ENCODE results near the gene FBP2.

Gene FBP2

DNA sequence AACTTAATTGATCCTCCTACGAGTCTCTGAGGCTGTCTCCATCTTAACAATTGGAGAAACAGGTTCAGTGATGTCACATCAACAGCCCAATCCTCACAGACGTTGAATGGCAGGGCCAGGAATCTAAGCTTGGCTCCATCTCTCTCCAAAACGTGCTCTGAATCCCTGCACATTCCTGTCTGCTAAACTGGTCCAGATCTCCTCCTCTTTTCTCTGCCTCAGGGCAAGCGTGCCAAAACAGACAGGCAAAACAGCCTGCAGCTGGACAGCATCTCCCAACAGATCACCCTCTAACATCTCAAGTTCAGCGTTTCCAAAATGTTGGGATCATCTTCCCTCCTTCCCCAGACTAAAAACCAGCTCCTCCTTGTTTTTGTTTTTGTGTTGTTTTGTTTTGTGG lies 39.1 kb upstream of the FBP2 start:
- TF ChIP-seq, protein P1, sequence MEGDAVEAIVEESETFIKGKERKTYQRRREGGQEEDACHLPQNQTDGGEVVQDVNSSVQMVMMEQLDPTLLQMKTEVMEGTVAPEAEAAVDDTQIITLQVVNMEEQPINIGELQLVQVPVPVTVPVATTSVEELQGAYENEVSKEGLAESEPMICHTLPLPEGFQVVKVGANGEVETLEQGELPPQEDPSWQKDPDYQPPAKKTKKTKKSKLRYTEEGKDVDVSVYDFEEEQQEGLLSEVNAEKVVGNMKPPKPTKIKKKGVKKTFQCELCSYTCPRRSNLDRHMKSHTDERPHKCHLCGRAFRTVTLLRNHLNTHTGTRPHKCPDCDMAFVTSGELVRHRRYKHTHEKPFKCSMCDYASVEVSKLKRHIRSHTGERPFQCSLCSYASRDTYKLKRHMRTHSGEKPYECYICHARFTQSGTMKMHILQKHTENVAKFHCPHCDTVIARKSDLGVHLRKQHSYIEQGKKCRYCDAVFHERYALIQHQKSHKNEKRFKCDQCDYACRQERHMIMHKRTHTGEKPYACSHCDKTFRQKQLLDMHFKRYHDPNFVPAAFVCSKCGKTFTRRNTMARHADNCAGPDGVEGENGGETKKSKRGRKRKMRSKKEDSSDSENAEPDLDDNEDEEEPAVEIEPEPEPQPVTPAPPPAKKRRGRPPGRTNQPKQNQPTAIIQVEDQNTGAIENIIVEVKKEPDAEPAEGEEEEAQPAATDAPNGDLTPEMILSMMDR (IDR thresholded peaks at IDR 0.05; ENCODE audit: borderline replicate concordance, insufficient read depth, low read depth, low read length): no peak
- H3K4me3 ChIP-seq (ENCODE audit: low read depth, low read length): no peak overlapping the region

DNA sequence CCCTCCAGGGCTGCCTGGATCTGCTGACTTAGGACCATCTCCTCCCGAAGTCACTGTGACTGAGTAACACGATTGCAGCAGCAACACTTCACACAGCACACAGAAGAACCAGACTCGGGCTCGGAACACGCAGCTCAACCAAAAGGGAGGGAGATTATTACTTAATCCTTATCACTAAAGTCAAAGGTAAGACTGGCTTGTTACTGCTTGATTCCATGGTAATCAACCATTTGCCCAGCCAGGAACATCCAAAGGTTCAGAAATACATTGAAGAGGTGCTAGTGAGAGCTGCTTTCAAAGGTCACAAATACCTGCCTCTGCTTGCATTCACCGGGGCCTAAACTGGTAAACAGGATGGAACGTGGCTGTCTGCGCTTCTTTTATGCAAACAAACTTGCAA lies 38.0 kb upstream of the FBP2 start:
- TF ChIP-seq, protein P1 (IDR thresholded peaks at IDR 0.05; ENCODE audit: borderline replicate concordance, insufficient read depth, low read depth, low read length): no peak
- no peak overlapping the region for H3K4me3 ChIP-seq (ENCODE audit: low read depth, low read length)

DNA sequence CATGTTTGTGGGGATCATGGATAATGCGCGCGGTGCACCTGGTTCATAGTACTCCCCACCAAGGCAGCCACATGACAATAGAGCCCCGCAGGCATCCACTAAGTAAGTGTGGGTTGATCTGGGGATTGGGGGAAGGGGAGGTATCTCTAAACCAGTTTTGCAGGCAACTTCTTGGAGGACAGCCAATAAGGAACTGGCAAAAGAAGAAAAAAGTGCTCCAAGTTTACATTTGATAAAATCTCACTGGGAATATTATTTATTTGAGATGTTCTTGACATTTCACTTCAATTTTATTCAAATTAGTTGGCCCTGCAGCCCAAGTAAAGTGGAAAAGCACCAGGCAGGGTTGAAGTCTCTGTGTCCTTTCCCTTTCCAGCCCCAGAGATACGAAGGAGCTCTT lies 37.2 kb upstream of the FBP2 start:
- TF ChIP-seq, protein P1 (IDR thresholded peaks at IDR 0.05; ENCODE audit: borderline replicate concordance, insufficient read depth, low read depth, low read length): no peak
- H3K4me3 ChIP-seq (ENCODE audit: low read depth, low read length): no peak overlapping the region

DNA sequence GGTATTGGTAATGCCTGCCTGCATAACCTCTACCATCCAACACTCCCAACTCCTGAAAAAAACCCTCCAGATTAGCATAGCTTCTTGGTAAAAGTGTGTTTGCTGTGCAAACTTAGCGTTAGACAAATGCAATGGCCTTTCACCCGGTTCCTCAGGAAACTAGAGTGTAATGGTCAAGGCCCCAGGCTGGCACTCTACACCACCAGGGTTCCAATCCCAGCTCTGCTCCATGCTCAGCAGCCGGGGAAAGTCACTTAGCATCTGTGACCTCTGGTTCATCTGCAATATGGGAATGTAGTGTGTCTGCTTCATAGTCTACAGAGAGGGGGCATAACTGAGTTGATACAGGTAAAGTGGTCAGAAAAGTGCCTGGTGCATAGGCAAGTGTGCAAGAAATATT lies 36.7 kb upstream of the FBP2 start:
- TF ChIP-seq, protein P1 (IDR thresholded peaks at IDR 0.05; ENCODE audit: borderline replicate concordance, insufficient read depth, low read depth, low read length): no peak

DNA sequence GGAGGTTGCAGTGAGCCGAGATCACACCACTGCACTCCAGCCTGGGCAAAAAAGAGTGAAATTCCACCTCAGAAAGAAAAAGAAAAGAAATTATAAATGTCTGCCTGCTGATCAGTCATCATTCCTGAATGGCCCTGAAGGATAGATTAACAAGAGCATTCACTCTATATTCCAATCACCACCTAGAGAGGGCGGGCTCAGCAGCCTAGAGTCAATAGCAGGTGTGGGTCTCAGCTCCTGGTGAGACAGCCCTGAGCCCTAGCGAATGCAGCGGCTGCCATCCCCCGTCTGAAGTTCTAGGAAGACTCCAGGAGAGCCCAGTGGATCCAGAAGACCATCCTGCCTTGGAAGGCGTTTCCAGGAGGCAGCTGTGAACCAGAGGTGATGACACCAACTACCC lies 33.7 kb upstream of the FBP2 start:
- no peak overlapping the region for H3K4me3 ChIP-seq (ENCODE audit: low read depth, low read length)

More for the DNA sequence above, 36.7 kb upstream of the FBP2 start:
- no peak overlapping the region for H3K4me3 ChIP-seq (ENCODE audit: low read depth, low read length)

DNA sequence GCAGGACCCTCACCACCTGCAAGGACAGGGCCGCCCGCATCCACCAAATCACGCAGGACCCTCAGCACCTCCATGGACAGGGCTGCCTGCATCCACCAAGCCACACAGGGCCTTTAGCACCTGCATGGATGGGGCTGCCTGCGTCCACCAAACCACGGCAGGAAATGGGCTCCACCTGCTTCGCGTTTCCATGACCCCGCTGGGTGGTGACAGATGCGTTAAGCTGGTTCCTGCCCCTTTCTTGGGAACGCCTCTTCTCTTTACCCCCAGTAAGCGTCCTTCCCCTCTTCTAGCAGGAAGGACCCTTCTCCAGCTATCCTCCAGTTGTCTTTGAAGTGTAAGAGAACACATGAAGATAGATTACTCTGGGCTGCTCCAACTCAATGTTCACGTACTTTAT lies 32.2 kb upstream of the FBP2 start:
- TF ChIP-seq, protein P1 (IDR thresholded peaks at IDR 0.05; ENCODE audit: borderline replicate concordance, insufficient read depth, low read depth, low read length): no peak

More for the DNA sequence above, 33.7 kb upstream of the FBP2 start:
- TF ChIP-seq, protein P1 (IDR thresholded peaks at IDR 0.05; ENCODE audit: borderline replicate concordance, insufficient read depth, low read depth, low read length): no peak

DNA sequence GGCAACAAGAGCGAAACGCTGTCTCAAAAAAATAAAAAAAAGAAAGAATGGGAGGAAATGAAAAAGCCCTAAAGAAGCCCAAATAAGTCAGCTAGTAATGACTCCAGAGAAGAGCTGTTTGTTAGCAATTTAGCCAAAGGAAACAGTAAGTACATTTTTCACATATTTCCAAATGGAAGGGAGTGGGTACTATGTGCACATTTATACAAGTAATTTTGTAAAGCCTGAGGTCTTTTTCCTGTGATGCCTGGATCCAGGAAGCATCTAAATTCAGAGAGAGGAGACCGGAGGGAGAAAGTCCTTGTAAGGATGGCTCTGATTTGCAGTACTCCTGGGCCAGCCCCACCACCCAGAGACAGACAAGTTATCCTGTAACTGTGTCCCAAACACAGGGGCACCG lies 31.0 kb upstream of the FBP2 start:
- no peak overlapping the region for H3K4me3 ChIP-seq (ENCODE audit: low read depth, low read length)
- TF ChIP-seq, protein P1 (IDR thresholded peaks at IDR 0.05; ENCODE audit: borderline replicate concordance, insufficient read depth, low read depth, low read length): no peak

More for the DNA sequence above, 32.2 kb upstream of the FBP2 start:
- H3K4me3 ChIP-seq (ENCODE audit: low read depth, low read length): no peak overlapping the region
